Endothelial cell (in vitro differentiated cells): Measurements from ENCODE around the gene ARG1. TPM values are rescaled to one million over a fixed set of nuclear protein-coding genes. Genes with fewer than 3 reads are reported as not detected.

Experiments
- DNase-seq: peaks from one replicate; pipeline ENCODE4 v3.0.0; 2021; ENCODE audit warnings: low spot score
- H3K27ac Mint-ChIP-seq: one replicate; pipeline ENCODE4 v1.8.0; 2021; ENCODE audit warnings: mixed read lengths, inconsistent platforms; ENCODE audit not compliant: unreplicated experiment
- H3K27me3 Mint-ChIP-seq: one replicate; pipeline ENCODE4 v1.8.0; 2021; ENCODE audit warnings: mild to moderate bottlenecking, moderate library complexity, mixed read lengths, inconsistent platforms; ENCODE audit not compliant: unreplicated experiment
- H3K36me3 Mint-ChIP-seq: one replicate; pipeline ENCODE4 v1.8.0; 2021; ENCODE audit warnings: mild to moderate bottlenecking, low read depth, mixed read lengths, inconsistent platforms; ENCODE audit not compliant: unreplicated experiment
- H3K4me1 Mint-ChIP-seq: one replicate; pipeline ENCODE4 v1.8.0; 2021; ENCODE audit warnings: mild to moderate bottlenecking, mixed read lengths, inconsistent platforms; ENCODE audit not compliant: unreplicated experiment
- H3K4me3 Mint-ChIP-seq: one replicate; pipeline ENCODE4 v1.8.0; 2021; ENCODE audit warnings: mild to moderate bottlenecking, mixed read lengths, inconsistent platforms; ENCODE audit not compliant: unreplicated experiment
- H3K9me3 Mint-ChIP-seq: one replicate; pipeline ENCODE4 v1.8.0; 2021; ENCODE audit warnings: mixed read lengths, inconsistent platforms; ENCODE audit not compliant: unreplicated experiment
- total RNA-seq: library from RNA; stranded (reverse); fragmentation: NEBNext Ultra II Directional; extraction: Animal tissue kit (Norgen Biotek cat#: 25700); gene quantifications from one replicate; pipeline ENCODE4 v1.2.1, GENCODE V29; 2021; ENCODE audit not compliant: unreplicated experiment
- TF ChIP-seq, protein P1 (sequence below): fragments of 200-600 bp; sonication (generic); IDR thresholded peaks from one replicate; pipeline ENCODE4 v1.5.0; 2021; ENCODE audit warnings: antibody characterized with exemption; ENCODE audit not compliant: unreplicated experiment

The ARG1 gene
- total RNA-seq, 1 donor from 2014 or later, result not detected

DNA sequence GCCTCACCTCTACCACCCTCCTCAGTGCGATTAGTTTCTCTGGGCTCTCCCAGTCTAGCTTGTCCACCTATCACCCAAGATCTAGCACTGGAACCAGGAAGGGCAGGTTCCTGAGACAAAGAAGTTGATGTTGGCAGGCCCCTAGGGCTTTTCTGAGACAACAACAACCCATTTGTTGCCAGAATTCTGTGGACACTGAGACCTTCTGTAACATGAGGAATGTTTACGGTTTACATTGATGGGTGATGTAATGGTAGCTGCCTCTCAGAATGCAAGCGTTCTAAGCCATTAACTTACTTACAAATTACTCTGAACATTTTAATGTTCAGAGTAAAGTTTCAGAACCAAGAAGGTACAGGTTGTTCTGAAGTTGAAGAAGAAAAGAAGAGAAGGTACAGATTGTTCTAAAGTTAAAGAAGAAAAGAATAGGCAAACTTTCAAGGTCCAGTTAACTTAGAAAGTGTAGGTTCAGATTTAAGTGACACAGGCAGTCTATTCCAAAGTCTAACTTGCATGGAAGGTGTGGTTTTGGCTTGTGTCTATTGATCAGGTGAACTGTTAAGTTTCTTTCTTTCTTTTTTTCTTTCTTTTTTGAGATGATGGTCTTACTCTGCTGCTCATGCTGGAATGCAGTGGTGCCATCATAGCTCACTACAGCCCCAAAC, 58.7 kb downstream of the ARG1 start:
- no peak overlapping the region for H3K27ac Mint-ChIP-seq
- TF ChIP-seq, protein P1, sequence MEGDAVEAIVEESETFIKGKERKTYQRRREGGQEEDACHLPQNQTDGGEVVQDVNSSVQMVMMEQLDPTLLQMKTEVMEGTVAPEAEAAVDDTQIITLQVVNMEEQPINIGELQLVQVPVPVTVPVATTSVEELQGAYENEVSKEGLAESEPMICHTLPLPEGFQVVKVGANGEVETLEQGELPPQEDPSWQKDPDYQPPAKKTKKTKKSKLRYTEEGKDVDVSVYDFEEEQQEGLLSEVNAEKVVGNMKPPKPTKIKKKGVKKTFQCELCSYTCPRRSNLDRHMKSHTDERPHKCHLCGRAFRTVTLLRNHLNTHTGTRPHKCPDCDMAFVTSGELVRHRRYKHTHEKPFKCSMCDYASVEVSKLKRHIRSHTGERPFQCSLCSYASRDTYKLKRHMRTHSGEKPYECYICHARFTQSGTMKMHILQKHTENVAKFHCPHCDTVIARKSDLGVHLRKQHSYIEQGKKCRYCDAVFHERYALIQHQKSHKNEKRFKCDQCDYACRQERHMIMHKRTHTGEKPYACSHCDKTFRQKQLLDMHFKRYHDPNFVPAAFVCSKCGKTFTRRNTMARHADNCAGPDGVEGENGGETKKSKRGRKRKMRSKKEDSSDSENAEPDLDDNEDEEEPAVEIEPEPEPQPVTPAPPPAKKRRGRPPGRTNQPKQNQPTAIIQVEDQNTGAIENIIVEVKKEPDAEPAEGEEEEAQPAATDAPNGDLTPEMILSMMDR, result no peak
- peaks cover 7% of the 10 kb centered on the region for H3K4me1 Mint-ChIP-seq
- no peak for DNase-seq
- H3K4me3 Mint-ChIP-seq, result no peak overlapping the region
- peaks cover 1% of the 10 kb centered on the region for H3K27me3 Mint-ChIP-seq
- H3K36me3 Mint-ChIP-seq, result no peaks in the 10 kb centered on the region
- H3K9me3 Mint-ChIP-seq, result no peaks in the 10 kb centered on the region

Other genes with a start within 250 kb of the ARG1 start
- 32.1 TPM for gene MED23, start 55.0 kb downstream of the ARG1 start, total RNA-seq
- 0.64 TPM for gene ENPP3, start 64.1 kb downstream of the ARG1 start, total RNA-seq
- gene OR2A4, start 128.2 kb downstream of the ARG1 start, total RNA-seq, result not detected
- gene CTAGE9, start 137.8 kb downstream of the ARG1 start, total RNA-seq, result not detected
- gene ENPP1, start 234.8 kb downstream of the ARG1 start, total RNA-seq, result 32.4 TPM